HEK293 (cell line): ENCODE data around the gene CTIF.

ENCODE experiments used
- GLIS2 ChIP-seq: fragments of 450-650 bp; formaldehyde crosslinking; IDR thresholded peaks from 2 replicates; pipeline ENCODE4 v1.5.1; 2016; ENCODE audit warnings: missing biosample characterization, missing genetic modification characterization
- SCRT1 ChIP-seq: fragments of 450-650 bp; formaldehyde crosslinking; IDR thresholded peaks from 2 replicates; pipeline ENCODE4 v1.5.1; 2016; ENCODE audit warnings: missing biosample characterization, missing genetic modification characterization, borderline replicate concordance
- TRIM28 ChIP-seq: IDR thresholded peaks from 2 replicates; pipeline ENCODE4 v1.6.1; 2011; ENCODE audit warnings: low read length, control low read depth, borderline replicate concordance
- WT1 ChIP-seq: fragments of 450-650 bp; formaldehyde crosslinking; IDR thresholded peaks from 2 replicates; pipeline ENCODE4 v1.5.1; 2016; ENCODE audit warnings: missing biosample characterization, missing genetic modification characterization
- ZBTB1 ChIP-seq: fragments of 450-650 bp; formaldehyde crosslinking; IDR thresholded peaks from 2 replicates; pipeline ENCODE4 v1.5.1; 2016; ENCODE audit warnings: missing biosample characterization, missing genetic modification characterization
- ZBTB20 ChIP-seq: fragments of 450-650 bp; formaldehyde crosslinking; IDR thresholded peaks from 2 replicates; pipeline ENCODE4 v1.5.1; 2016; ENCODE audit warnings: missing biosample characterization, missing genetic modification characterization
- ZNF121 ChIP-seq: fragments of 450-650 bp; formaldehyde crosslinking; IDR thresholded peaks from 2 replicates; pipeline ENCODE4 v1.5.1; 2016; ENCODE audit warnings: missing biosample characterization, missing genetic modification characterization
- ZNF157 ChIP-seq: fragments of 450-650 bp; formaldehyde crosslinking; IDR thresholded peaks from 2 replicates; pipeline ENCODE4 v1.5.1; 2016; ENCODE audit warnings: missing biosample characterization, missing genetic modification characterization
- ZNF19 ChIP-seq: fragments of 450-650 bp; formaldehyde crosslinking; IDR thresholded peaks from 2 replicates; pipeline ENCODE4; 2016; ENCODE audit warnings: missing biosample characterization, missing genetic modification characterization, low read depth
- ZNF292 ChIP-seq: fragments of 450-650 bp; formaldehyde crosslinking; IDR thresholded peaks from 2 replicates; pipeline ENCODE4 v1.5.1; 2016; ENCODE audit warnings: low read depth, missing biosample characterization, missing genetic modification characterization, borderline replicate concordance
- ZNF48 ChIP-seq: fragments of 450-650 bp; formaldehyde crosslinking; IDR thresholded peaks from 2 replicates; pipeline ENCODE4 v1.5.1; 2016; ENCODE audit warnings: missing biosample characterization, missing genetic modification characterization
- ZNF549 ChIP-seq: fragments of 450-650 bp; IDR thresholded peaks from 2 replicates; pipeline ENCODE4 v1.5.1; 2018; ENCODE audit warnings: missing biosample characterization, missing genetic modification characterization, mild to moderate bottlenecking, inconsistent platforms, moderate library complexity
- ZNF626 ChIP-seq: fragments of 450-650 bp; sonication (Bioruptor Pico); formaldehyde crosslinking; IDR thresholded peaks from 2 replicates; pipeline ENCODE4 v1.5.1; 2018; ENCODE audit warnings: missing biosample characterization, missing genetic modification characterization, inconsistent platforms
- ZNF660 ChIP-seq: fragments of 450-650 bp; IDR thresholded peaks from 2 replicates; pipeline ENCODE4 v1.5.1; 2018; ENCODE audit warnings: missing biosample characterization, mild to moderate bottlenecking, missing genetic modification characterization
- ZNF747 ChIP-seq: fragments of 450-650 bp; formaldehyde crosslinking; IDR thresholded peaks from 2 replicates; pipeline ENCODE4 v1.5.1; 2016; ENCODE audit warnings: missing biosample characterization, missing genetic modification characterization
- TF ChIP-seq, protein P1 (sequence below): fragments of 450-650 bp; formaldehyde crosslinking; IDR thresholded peaks from 2 replicates; pipeline ENCODE4 v1.5.1; 2016; ENCODE audit warnings: missing biosample characterization, missing genetic modification characterization
- TF ChIP-seq, protein P2 (sequence below): fragments of 450-650 bp; formaldehyde crosslinking; optimal IDR thresholded peaks from 2 replicates; pipeline ENCODE3; 2016; ENCODE audit warnings: missing biosample characterization, mild to moderate bottlenecking, missing genetic modification characterization
- TF ChIP-seq, protein P3 (sequence below): fragments of 450-650 bp; formaldehyde crosslinking; IDR thresholded peaks from 2 replicates; pipeline ENCODE4 v1.5.1; 2016; ENCODE audit warnings: missing biosample characterization, missing genetic modification characterization
- TF ChIP-seq, protein P4 (sequence below): fragments of 450-650 bp; formaldehyde crosslinking; IDR thresholded peaks from 2 replicates; pipeline ENCODE4 v1.5.1; 2016; ENCODE audit warnings: missing biosample characterization, missing genetic modification characterization
- TF ChIP-seq, protein P5 (sequence below): fragments of 450-650 bp; formaldehyde crosslinking; IDR thresholded peaks from 2 replicates; pipeline ENCODE4 v1.5.1; 2016; ENCODE audit warnings: missing biosample characterization, missing genetic modification characterization
- TF ChIP-seq, protein P6 (sequence below): fragments of 450-650 bp; formaldehyde crosslinking; IDR thresholded peaks from 2 replicates; pipeline ENCODE4 v1.5.1; 2017; ENCODE audit warnings: missing biosample characterization, missing genetic modification characterization
- TF ChIP-seq, protein P7 (sequence below): fragments of 450-650 bp; formaldehyde crosslinking; IDR thresholded peaks from 2 replicates; pipeline ENCODE4 v1.5.1; 2016; ENCODE audit warnings: missing biosample characterization, missing genetic modification characterization, low read depth
- TF ChIP-seq, protein P8 (sequence below): fragments of 450-650 bp; formaldehyde crosslinking; IDR thresholded peaks from 2 replicates; pipeline ENCODE4 v1.5.1; 2016; ENCODE audit warnings: missing biosample characterization, missing genetic modification characterization

CTIF gene

DNA sequence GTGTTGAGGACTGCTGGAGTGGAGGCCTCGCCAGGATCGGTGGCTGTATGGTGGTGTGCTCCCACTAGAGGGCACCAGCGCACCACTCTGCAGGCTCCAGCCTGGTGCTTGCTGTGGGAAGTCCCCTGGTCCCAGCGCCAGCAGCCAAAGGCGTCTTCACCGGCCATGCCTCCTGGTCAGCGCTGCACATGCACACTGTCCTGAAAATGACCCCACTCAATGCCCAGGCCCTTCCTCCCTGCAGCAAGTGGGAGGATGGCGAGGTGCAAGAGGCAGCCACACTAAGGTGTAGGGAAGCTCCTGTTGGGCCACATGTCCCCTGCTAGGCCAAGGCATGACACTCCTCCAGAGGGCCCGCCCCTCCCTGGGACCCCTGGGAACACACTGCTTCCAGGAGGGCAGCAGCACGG, 136.5 kb downstream of the CTIF start (continued):
- TF ChIP-seq ZNF747 = no peak
- no peak for TF ChIP-seq SCRT1 (tag by site-specific recombination)
- TF ChIP-seq, protein P1, sequence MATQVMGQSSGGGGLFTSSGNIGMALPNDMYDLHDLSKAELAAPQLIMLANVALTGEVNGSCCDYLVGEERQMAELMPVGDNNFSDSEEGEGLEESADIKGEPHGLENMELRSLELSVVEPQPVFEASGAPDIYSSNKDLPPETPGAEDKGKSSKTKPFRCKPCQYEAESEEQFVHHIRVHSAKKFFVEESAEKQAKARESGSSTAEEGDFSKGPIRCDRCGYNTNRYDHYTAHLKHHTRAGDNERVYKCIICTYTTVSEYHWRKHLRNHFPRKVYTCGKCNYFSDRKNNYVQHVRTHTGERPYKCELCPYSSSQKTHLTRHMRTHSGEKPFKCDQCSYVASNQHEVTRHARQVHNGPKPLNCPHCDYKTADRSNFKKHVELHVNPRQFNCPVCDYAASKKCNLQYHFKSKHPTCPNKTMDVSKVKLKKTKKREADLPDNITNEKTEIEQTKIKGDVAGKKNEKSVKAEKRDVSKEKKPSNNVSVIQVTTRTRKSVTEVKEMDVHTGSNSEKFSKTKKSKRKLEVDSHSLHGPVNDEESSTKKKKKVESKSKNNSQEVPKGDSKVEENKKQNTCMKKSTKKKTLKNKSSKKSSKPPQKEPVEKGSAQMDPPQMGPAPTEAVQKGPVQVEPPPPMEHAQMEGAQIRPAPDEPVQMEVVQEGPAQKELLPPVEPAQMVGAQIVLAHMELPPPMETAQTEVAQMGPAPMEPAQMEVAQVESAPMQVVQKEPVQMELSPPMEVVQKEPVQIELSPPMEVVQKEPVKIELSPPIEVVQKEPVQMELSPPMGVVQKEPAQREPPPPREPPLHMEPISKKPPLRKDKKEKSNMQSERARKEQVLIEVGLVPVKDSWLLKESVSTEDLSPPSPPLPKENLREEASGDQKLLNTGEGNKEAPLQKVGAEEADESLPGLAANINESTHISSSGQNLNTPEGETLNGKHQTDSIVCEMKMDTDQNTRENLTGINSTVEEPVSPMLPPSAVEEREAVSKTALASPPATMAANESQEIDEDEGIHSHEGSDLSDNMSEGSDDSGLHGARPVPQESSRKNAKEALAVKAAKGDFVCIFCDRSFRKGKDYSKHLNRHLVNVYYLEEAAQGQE = no peak
- TF ChIP-seq, protein P2, sequence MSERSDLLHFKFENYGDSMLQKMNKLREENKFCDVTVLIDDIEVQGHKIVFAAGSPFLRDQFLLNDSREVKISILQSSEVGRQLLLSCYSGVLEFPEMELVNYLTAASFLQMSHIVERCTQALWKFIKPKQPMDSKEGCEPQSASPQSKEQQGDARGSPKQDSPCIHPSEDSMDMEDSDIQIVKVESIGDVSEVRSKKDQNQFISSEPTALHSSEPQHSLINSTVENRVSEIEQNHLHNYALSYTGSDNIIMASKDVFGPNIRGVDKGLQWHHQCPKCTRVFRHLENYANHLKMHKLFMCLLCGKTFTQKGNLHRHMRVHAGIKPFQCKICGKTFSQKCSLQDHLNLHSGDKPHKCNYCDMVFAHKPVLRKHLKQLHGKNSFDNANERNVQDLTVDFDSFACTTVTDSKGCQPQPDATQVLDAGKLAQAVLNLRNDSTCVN (tag by site-specific recombination) = no peak
- TF ChIP-seq ZNF48 = no peak
- no peak for TF ChIP-seq ZBTB1 (tag by site-specific recombination)
- TF ChIP-seq, protein P3, sequence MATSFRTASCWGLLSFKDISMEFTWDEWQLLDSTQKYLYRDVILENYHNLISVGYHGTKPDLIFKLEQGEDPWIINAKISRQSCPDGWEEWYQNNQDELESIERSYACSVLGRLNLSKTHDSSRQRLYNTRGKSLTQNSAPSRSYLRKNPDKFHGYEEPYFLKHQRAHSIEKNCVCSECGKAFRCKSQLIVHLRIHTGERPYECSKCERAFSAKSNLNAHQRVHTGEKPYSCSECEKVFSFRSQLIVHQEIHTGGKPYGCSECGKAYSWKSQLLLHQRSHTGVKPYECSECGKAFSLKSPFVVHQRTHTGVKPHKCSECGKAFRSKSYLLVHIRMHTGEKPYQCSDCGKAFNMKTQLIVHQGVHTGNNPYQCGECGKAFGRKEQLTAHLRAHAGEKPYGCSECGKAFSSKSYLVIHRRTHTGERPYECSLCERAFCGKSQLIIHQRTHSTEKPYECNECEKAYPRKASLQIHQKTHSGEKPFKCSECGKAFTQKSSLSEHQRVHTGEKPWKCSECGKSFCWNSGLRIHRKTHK (tag by site-specific recombination) = no peak
- TF ChIP-seq, protein P4, sequence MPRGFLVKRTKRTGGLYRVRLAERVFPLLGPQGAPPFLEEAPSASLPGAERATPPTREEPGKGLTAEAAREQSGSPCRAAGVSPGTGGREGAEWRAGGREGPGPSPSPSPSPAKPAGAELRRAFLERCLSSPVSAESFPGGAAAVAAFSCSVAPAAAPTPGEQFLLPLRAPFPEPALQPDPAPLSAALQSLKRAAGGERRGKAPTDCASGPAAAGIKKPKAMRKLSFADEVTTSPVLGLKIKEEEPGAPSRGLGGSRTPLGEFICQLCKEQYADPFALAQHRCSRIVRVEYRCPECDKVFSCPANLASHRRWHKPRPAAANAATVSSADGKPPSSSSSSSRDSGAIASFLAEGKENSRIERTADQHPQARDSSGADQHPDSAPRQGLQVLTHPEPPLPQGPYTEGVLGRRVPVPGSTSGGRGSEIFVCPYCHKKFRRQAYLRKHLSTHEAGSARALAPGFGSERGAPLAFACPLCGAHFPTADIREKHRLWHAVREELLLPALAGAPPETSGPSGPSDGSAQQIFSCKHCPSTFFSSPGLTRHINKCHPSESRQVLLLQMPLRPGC (tag by site-specific recombination) = no peak
- TF ChIP-seq WT1 (tag by site-specific recombination) = no peak
- no peak for TF ChIP-seq ZNF292 (tag by site-specific recombination)
- TF ChIP-seq, protein P5, sequence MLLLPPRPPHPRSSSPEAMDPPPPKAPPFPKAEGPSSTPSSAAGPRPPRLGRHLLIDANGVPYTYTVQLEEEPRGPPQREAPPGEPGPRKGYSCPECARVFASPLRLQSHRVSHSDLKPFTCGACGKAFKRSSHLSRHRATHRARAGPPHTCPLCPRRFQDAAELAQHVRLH = no peak
- no peak for TF ChIP-seq ZNF121 (tag by site-specific recombination)
- no peak for TF ChIP-seq ZNF157
- TF ChIP-seq ZBTB20 (tag by site-specific recombination) = no peak
- TF ChIP-seq, protein P6, sequence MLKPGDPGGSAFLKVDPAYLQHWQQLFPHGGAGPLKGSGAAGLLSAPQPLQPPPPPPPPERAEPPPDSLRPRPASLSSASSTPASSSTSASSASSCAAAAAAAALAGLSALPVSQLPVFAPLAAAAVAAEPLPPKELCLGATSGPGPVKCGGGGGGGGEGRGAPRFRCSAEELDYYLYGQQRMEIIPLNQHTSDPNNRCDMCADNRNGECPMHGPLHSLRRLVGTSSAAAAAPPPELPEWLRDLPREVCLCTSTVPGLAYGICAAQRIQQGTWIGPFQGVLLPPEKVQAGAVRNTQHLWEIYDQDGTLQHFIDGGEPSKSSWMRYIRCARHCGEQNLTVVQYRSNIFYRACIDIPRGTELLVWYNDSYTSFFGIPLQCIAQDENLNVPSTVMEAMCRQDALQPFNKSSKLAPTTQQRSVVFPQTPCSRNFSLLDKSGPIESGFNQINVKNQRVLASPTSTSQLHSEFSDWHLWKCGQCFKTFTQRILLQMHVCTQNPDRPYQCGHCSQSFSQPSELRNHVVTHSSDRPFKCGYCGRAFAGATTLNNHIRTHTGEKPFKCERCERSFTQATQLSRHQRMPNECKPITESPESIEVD (tag by site-specific recombination) = no peak
- TF ChIP-seq TRIM28 = no peak
- no peak for TF ChIP-seq ZNF549 (tag by site-specific recombination)
- TF ChIP-seq ZNF660 (tag by site-specific recombination) = no peak
- TF ChIP-seq ZNF19 (tag by site-specific recombination) = no peak
- TF ChIP-seq GLIS2 (tag by site-specific recombination) = peak; percentile 82
- TF ChIP-seq ZNF626 (tag by site-specific recombination) = no peak
- TF ChIP-seq, protein P7, sequence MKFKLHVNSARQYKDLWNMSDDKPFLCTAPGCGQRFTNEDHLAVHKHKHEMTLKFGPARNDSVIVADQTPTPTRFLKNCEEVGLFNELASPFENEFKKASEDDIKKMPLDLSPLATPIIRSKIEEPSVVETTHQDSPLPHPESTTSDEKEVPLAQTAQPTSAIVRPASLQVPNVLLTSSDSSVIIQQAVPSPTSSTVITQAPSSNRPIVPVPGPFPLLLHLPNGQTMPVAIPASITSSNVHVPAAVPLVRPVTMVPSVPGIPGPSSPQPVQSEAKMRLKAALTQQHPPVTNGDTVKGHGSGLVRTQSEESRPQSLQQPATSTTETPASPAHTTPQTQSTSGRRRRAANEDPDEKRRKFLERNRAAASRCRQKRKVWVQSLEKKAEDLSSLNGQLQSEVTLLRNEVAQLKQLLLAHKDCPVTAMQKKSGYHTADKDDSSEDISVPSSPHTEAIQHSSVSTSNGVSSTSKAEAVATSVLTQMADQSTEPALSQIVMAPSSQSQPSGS (tag by site-specific recombination) = no peak
- TF ChIP-seq, protein P8, sequence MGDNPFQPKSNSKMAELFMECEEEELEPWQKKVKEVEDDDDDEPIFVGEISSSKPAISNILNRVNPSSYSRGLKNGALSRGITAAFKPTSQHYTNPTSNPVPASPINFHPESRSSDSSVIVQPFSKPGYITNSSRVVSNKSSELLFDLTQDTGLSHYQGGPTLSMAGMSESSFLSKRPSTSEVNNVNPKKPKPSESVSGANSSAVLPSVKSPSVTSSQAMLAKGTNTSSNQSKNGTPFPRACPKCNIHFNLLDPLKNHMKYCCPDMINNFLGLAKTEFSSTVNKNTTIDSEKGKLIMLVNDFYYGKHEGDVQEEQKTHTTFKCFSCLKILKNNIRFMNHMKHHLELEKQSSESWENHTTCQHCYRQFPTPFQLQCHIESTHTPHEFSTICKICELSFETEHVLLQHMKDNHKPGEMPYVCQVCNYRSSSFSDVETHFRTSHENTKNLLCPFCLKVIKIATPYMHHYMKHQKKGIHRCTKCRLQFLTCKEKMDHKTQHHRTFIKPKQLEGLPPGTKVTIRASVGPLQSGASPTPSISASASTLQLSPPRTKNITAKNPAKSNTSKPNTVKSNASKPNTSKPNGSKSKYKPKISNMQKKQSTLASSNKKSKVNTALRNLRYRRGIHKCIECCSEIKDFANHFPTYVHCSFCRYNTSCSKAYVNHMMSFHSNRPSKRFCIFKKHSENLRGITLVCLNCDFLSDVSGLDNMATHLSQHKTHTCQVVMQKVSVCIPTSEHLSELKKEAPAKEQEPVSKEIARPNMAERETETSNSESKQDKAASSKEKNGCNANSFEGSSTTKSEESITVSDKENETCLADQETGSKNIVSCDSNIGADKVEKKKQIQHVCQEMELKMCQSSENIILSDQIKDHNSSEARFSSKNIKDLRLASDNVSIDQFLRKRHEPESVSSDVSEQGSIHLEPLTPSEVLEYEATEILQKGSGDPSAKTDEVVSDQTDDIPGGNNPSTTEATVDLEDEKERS (tag by site-specific recombination) = 0 out of 2 replicates have a peak, but pooled peaks have one; percentile 19
